Sigmoid colon (tissue), 7 donors: ENCODE measurements around the gene SMYD1. TPM values are rescaled to one million over a fixed set of nuclear protein-coding genes. Genes with fewer than 3 reads are reported as not detected.

Experiments
- DNase-seq: peaks from one replicate; pipeline ENCODE4 v3.0.0-alpha.2; 2019
- H3K27ac ChIP-seq, 4 donors: fragments of 200-600 bp; sonication (generic); one replicate each; pipeline ENCODE4 v1.5.1; 2016 to 2019; ENCODE audit warnings: mild to moderate bottlenecking in 1 of 4
- H3K27me3 ChIP-seq, 3 donors: fragments of 200-600 bp; sonication (generic); one replicate each; pipeline ENCODE4 v1.5.1; 2019; ENCODE audit warnings: mild to moderate bottlenecking in 1 of 3
- H3K36me3 ChIP-seq, 4 donors: fragments of 200-600 bp; sonication (generic); one replicate each; pipeline ENCODE4 v1.5.1; 2016 to 2019
- H3K4me1 ChIP-seq, 4 donors: fragments of 200-600 bp; sonication (generic); one replicate each; pipeline ENCODE4 v1.5.1; 2017 to 2019
- H3K4me3 ChIP-seq, 4 donors: fragments of 200-600 bp; sonication (generic); one replicate each; pipeline ENCODE4 v1.5.1; 2017 to 2019; ENCODE audit warnings: mild to moderate bottlenecking in 2 of 4, moderate library complexity in 1 of 4
- H3K9me3 ChIP-seq, 4 donors: fragments of 200-600 bp in 3 of 4; sonication (generic) in 3 of 4; one replicate each; pipeline versions ENCODE4 v1.5.1 to v1.6.1; 2013 to 2019
- EP300 ChIP-seq, 4 donors: sonication (generic); formaldehyde crosslinking; IDR thresholded peaks; one replicate each; pipeline ENCODE4 v1.6.1; 2017; ENCODE audit warnings: antibody characterized with exemption in 4 of 4
- POLR2A ChIP-seq, 2 donors: fragments of 450-650 bp; IDR thresholded peaks; one replicate each; pipeline ENCODE4 v1.6.1; 2016; ENCODE audit warnings: antibody characterized with exemption in 2 of 2, mild to moderate bottlenecking in 2 of 2, moderate library complexity in 2 of 2
- POLR2AphosphoS5 ChIP-seq, 4 donors: sonication (generic); formaldehyde crosslinking; IDR thresholded peaks; one replicate each; pipeline ENCODE4 v1.6.1; 2017; ENCODE audit warnings: antibody characterized with exemption in 4 of 4
- WGBS, 2 donors: extraction: QIAGEN DNeasy Blood & Tissue Kit; methylation state at CpG; one replicate each; pipeline ENCODE4 v1.1.7; 2013; 5-methylcytosine and 5-hydroxymethylcytosine counted together
- intact Hi-C: fragments of 100-400 bp; cut with DNase I; formaldehyde crosslinking; loops from one replicate; pipeline ENCODE4 v1.15.1; 2023
- polyA plus RNA-seq, 3 donors: library from polyadenylated mRNA; stranded (reverse); fragments of 200-250 nt; gene quantifications; one replicate each; pipeline ENCODE4 v1.2.3, GENCODE V29; 2013
- small RNA-seq, 3 donors: library from RNA; depleted of rRNA; stranded (forward); fragments of <200 nt; gene quantifications; one replicate each; pipeline ENCODE3, GENCODE V24; 2016
- total RNA-seq, 4 donors: library from RNA; depleted of rRNA; stranded (reverse); fragments of >200 nt; gene quantifications; one replicate each; pipeline ENCODE4 v1.1.0, GENCODE V29; 2016
- TF ChIP-seq, protein P1 (sequence below), 4 experiments: fragments of 450-650 bp in 3 of 4; fragments of 200-600 bp in 1 of 4; IDR thresholded peaks; one replicate each; pipeline ENCODE4 v1.5.1; 2016 to 2019; ENCODE audit warnings: antibody characterized with exemption in 4 of 4, mild to moderate bottlenecking in 3 of 4, moderate library complexity in 2 of 4
- donor health status: healthy with polysubstance abuse.
- donor health status: Bipolar disorder and iron deficiency.
- donor health status: healthy.

Gene SMYD1
- total and polyA plus RNA-seq, 7 donors = under 0.01 to 45.7 (median 17.3) TPM; not detected in 1

DNA sequence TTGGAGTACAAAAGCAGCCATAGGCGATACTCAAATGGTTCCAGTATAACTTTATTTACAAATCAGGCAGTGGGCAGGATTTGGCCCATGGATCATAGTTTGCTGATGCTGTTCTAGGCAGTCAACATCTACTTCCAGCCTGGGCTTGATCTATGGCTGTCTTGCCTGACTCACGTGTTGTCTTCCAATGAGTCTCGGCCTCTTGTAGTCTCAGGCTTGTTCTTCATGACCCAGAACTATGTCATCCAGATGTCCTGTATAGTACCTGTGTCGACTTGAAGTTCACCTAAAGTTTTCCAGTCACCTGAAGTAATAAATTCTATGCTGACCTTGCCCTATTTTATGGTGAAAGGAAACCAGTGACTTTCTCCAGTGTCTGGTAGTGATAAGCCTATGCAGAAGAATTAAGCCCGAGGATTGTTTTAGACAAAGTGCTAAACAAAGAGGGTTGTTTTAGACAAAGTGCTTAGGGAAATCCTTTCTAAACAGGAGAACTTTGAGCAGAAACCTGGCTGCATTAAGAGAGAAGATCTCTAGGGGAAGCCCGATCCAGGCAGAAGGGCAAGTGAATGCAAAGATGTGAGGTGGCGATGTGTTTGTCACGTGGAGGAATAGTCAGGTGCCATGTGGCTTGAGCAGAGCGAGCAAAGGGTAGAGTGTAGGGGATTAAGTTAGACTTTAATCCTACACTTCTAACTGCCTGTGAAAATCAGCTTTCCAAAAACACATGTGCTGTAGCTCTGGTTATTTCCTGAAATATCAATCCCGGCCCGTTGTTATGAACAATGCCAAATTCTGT, 94.0 kb downstream of the SMYD1 start:
- 84 to 87% methylated on average over 11 of the region's 11 CpGs for WGBS, 2 donors
- no peaks in the 10 kb centered on the region for H3K9me3 ChIP-seq
- no peak overlapping the region for H3K4me3 ChIP-seq
- intact Hi-C loops = loop anchor here (10.0 kb wide), 1 partner anchor 667 kb away; no protein-coding TSS in a partner anchor
- TF ChIP-seq POLR2AphosphoS5 (IDR thresholded peaks at IDR 0.05) = no peak
- TF ChIP-seq, protein P1, sequence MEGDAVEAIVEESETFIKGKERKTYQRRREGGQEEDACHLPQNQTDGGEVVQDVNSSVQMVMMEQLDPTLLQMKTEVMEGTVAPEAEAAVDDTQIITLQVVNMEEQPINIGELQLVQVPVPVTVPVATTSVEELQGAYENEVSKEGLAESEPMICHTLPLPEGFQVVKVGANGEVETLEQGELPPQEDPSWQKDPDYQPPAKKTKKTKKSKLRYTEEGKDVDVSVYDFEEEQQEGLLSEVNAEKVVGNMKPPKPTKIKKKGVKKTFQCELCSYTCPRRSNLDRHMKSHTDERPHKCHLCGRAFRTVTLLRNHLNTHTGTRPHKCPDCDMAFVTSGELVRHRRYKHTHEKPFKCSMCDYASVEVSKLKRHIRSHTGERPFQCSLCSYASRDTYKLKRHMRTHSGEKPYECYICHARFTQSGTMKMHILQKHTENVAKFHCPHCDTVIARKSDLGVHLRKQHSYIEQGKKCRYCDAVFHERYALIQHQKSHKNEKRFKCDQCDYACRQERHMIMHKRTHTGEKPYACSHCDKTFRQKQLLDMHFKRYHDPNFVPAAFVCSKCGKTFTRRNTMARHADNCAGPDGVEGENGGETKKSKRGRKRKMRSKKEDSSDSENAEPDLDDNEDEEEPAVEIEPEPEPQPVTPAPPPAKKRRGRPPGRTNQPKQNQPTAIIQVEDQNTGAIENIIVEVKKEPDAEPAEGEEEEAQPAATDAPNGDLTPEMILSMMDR (IDR thresholded peaks at IDR 0.05) = no peak
- no peak for TF ChIP-seq POLR2A (IDR thresholded peaks at IDR 0.05)
- no peak for TF ChIP-seq EP300 (IDR thresholded peaks at IDR 0.05)
- no peaks in the 10 kb centered on the region for H3K27me3 ChIP-seq
- no peaks in the 10 kb centered on the region for H3K36me3 ChIP-seq
- H3K4me1 ChIP-seq = peaks cover 0 to 22% (median 13%) of the 10 kb centered on the region in 4 donors
- no peak overlapping the region for H3K27ac ChIP-seq
- DNase-seq = no peak

Small RNA genes lying within 50 kb of the gene (small RNA-seq; reads per million reads assigned to genes)
- gene MIR4780 = 0 to 0.22 (median 0) reads per million in 3 donors

Other genes starting within 250 kb of the SMYD1 start
- 1 to 10 TPM; 1.2 to 7.2 (median 2.1) TPM for gene RGPD2, start 242.0 kb upstream of the SMYD1 start, total RNA-seq
- 1 to 10 TPM in 2 of 3 donors, not detected in 1; 1.8 to 2.0 TPM for gene RGPD2, start 242.0 kb upstream of the SMYD1 start, polyA plus RNA-seq
- gene RNU2-63P, start 51.3 kb upstream of the SMYD1 start, total RNA-seq = not detected
- not detected for gene RNU2-63P, start 51.3 kb upstream of the SMYD1 start, polyA plus RNA-seq
- gene KRCC1, start 12.0 kb upstream of the SMYD1 start, total RNA-seq = 10 to 100 TPM; 27.7 to 48.2 (median 38.4) TPM
- 100 to 1,000 TPM in 1 of 3 donors, 10 to 100 TPM in 2; 42.1 to 129 (median 79.9) TPM for gene KRCC1, start 12.0 kb upstream of the SMYD1 start, polyA plus RNA-seq
- 1 to 10 TPM in 1 of 4 donors, not detected in 3; 5.4 TPM for gene FABP1, start 60.2 kb downstream of the SMYD1 start, total RNA-seq
- over 10,000 TPM in 1 of 3 donors, 1,000 to 10,000 TPM in 2; 7,344 to 26,931 (median 8,536) TPM for gene FABP1, start 60.2 kb downstream of the SMYD1 start, polyA plus RNA-seq
- gene THNSL2, start 102.5 kb downstream of the SMYD1 start, total RNA-seq = 10 to 100 TPM in 3 of 4 donors, 1 to 10 TPM in 1; 2.5 to 32.4 (median 28.5) TPM
- gene THNSL2, start 102.5 kb downstream of the SMYD1 start, polyA plus RNA-seq = 10 to 100 TPM in 2 of 3 donors, 1 to 10 TPM in 1; 9.9 to 23.4 (median 16.6) TPM